ENCODE data around the gene GRWD1.

GRWD1 gene

GRCh38 chr19:48445606-48446481, at the start of gene GRWD1:
Gene GRWD1, plus strand, starts transcription at chr19:48445983. Its CDS starts 23 bp downstream, at chr19:48446006.
- DNase-seq (ENCODE audit: low spot score), result peak; percentile 99

GRCh38 chr19:48396016-48396823, 49.6 kb upstream of the GRWD1 start:
- peak; percentile 42 for DNase-seq (ENCODE audit: low spot score)

- DNase-seq (ENCODE audit: low spot score), result no peak
Measured at GRCh38 chr19:48396824-48397176, 49.0 kb upstream of the GRWD1 start.

GRCh38 chr19:48397263-48398101, 48.3 kb upstream of the GRWD1 start:
- no peak for DNase-seq (ENCODE audit: low spot score)

GRCh38 chr19:48398102-48398374, 47.7 kb upstream of the GRWD1 start:
- DNase-seq (ENCODE audit: low spot score), result no peak

DNA sequence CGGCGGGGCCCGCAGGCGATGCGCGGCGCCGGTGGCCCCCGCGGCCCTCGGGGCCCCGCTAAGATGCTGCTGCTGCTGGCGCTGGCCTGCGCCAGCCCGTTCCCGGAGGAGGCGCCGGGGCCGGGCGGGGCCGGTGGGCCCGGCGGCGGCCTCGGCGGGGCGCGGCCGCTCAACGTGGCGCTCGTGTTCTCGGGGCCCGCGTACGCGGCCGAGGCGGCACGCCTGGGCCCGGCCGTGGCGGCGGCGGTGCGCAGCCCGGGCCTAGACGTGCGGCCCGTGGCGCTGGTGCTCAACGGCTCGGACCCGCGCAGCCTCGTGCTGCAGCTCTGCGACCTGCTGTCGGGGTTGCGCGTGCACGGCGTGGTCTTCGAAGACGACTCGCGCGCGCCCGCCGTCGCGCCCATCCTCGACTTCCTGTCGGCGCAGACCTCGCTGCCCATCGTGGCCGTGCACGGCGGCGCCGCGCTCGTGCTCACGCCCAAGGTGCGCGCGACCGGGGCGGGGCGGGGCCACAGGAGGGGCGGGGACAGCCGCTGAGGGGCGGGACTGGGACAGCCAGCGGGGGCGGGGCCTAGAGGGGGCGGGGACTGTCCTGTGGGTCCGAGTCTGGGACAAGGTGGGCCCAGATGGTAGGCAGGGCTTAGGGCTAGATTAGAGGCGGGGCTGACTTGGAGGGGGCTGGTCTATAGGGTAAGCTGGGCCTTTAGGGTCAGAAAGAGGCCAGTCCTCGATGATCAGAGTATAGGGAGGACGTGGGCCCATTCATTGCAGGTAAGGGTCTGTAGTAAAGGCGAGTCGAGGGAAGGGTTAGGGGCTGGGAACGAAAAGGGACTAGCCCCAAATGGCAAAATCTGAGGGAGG, 47.2 kb upstream of the GRWD1 start:
- peak; percentile 61 for DNase-seq (ENCODE audit: low spot score)

DNA sequence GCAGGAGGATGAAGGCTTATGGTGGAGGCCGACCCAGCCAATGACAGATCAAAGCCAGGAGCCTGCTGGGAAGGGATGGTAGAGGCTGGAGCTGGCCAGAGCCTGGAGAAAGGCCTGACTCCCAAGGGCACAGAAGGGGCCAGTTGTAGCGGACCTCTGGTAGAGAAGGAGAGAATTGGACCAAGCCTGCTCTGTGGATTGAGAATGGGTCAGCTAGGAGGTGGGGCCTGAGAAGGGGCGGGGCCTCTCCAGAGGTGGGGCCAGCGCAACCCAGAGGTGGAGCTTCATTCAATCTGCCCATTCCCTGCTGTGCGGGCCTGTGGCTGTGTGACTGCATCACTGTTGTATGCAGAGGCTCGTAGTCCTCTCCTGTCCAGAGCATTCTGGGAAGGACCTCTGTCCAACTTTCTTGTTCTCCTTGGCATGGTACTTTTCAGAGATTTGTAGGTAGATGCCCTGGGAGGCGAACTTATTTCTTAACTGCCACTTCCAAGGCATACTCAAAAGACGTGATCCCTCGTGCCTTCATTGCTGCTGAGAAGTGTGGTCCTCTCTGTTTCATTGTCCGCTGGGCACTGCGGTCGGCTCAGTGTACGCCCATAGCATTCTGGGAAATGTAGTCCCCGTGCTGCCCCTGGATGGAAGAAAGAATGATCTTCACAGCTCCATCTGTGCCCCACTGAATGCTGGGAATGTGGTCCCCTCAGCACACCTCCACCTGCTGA, 45.6 kb upstream of the GRWD1 start:
- peak; percentile 50 for DNase-seq (ENCODE audit: low spot score)

DNA sequence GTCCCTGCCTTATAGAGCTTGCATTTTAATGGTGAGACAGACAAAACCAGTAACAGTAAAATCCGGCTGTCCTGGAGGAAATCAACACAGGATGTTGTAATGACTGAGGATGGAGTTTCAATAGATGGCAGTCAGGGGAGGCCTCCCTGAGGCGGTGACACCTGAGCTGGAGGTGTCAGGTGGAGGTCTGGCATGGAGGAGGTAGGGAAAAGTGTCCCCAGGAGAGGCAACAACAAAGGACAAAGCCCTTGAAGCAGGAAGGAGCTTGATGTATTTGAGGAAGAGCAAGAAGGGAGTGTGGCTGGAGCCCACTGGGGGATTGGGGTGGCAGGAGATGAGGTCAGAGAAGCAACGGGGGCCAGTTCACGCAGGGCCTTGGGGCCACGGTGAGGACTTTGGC, 44.5 kb upstream of the GRWD1 start:
- DNase-seq (ENCODE audit: low spot score), result no peak

DNA sequence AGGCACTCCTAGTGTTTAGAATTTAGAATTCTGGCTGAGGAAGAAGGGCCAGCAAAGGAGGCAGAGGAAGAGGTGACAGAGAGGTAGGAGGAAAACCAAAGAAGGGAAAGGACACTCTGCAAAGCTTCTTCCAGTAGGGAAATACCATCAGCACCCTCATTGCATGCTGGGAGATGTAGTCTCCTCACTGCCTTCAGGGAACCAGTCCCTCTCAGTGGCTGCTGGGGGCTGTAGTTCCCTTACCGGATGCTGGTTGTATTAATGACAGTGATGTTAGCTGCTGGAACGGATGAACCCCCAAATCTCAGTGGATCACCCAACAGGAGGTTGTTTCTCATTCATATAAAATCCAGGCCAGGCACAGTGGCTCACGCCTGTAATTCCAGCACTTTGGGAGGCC, 42.2 kb upstream of the GRWD1 start:
- DNase-seq (ENCODE audit: low spot score), result peak; percentile 77

GRCh38 chr19:48405010-48405659, 40.6 kb upstream of the GRWD1 start:
- DNase-seq (ENCODE audit: low spot score), result no peak

- no peak for DNase-seq (ENCODE audit: low spot score)
Measured at GRCh38 chr19:48405850-48406249, 39.9 kb upstream of the GRWD1 start.

- DNase-seq (ENCODE audit: low spot score), result no peak
Measured at GRCh38 chr19:48413879-48414587, 31.8 kb upstream of the GRWD1 start.

DNA sequence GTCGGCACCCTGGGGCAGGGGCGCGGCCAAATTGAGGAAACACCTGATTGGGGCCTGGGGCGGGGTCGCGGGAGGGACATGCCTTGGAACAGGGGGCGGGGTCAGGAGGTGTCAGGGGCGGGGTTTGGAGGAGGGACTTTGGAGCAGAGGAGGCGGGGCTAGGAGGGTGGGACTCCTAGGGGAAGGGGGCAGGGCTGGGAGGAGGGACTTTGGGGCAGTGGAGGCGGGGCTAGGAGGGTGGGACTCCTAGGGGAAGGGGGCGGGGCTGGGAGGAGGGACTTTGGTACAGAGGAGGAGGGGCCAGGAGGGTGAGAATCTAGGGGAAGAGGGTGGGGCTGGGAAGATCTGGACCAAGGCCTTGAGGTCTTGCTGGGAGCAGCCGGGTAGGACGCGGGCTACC, 30.4 kb upstream of the GRWD1 start:
- DNase-seq (ENCODE audit: low spot score), result peak; percentile 49

DNA sequence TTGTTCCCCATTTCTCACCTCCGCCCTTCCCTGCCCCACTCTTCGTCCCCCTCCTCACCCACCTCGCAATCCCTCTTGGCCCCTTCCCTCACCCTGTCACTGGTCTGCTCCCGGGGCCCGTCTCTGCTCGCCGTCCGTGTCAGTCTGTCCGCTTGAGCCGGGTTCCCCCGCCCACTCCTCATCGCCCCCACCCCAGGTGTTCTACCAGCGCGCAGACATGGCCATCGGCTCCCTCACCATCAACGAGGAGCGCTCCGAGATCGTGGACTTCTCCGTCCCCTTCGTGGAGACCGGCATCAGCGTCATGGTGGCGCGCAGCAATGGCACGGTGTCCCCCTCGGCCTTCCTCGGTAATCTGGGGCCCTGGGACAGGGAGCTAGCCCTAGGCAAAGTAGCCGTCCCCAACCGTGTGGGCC, 30.0 kb upstream of the GRWD1 start:
- no peak for DNase-seq (ENCODE audit: low spot score)

DNA sequence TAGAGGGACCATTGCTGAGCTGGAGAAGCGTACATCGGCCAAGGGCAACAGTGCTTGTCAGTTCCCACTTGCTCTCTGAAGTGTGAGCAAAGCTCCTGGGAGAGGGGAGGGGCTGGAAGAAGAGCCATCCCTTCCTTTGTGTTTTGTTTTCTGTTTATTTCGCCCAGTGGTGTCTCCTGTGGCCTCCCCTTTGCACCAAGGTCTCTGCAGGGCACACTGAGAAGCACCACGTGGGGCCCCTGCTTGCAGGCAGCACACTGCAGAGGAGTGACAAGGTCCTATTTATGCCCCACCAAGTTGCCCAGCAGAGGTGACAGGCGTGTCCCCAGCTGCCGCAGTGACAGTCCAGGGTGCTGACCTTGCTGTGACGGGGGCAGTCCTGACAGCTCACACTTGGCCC, 28.4 kb upstream of the GRWD1 start:
- no peak for DNase-seq (ENCODE audit: low spot score)

- peak; percentile 35 for DNase-seq (ENCODE audit: low spot score)
Measured at GRCh38 chr19:48418317-48419064, 27.3 kb upstream of the GRWD1 start.

GRCh38 chr19:48419158-48419920, 26.4 kb upstream of the GRWD1 start:
- DNase-seq (ENCODE audit: low spot score), result peak; percentile 65

DNA sequence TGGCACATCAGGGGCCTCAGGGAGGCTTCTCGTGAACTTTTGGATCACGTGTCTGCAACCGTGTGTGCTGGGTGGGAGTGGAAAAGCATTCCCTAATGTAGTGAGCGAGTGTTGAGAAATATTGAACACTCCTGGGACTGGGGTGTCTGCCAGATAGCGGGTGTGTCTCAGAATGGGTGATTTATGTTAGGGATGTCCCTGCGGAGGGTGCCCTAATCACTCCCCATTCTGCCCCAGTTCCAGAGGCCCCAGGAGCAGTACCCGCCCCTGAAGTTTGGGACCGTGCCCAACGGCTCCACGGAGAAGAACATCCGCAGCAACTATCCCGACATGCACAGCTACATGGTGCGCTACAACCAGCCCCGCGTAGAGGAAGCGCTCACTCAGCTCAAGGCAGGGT, 24.2 kb upstream of the GRWD1 start:
- no peak for DNase-seq (ENCODE audit: low spot score)

All from cerebellar cortex (tissue), 1 donor.